Measurements from ENCODE around the gene LRIT3.
"Not testable (repeated sequence)": the region's sequence is repeated elsewhere in the genome, so short reads cannot be mapped to it uniquely, and the experiment has no call there.

The LRIT3 gene

GRCh38 chr4:109850601-109851000 lies 2.7 kb downstream of the LRIT3 start:
- DNase-seq = no peak

GRCh38 chr4:109859426-109860300 lies 11.8 kb downstream of the LRIT3 start:
- not testable (repeated sequence) for DNase-seq

GRCh38 chr4:109861271-109861670 lies 13.4 kb downstream of the LRIT3 start:
- DNase-seq = no peak

- DNase-seq = no peak
These were observed 14.1 kb downstream of the LRIT3 start for GRCh38 chr4:109861916-109862511.

- DNase-seq = no peak
These were observed 16.2 kb downstream of the LRIT3 start for GRCh38 chr4:109864134-109864533.

- DNase-seq = no peak
These were observed 22.2 kb downstream of the LRIT3 start for GRCh38 chr4:109870061-109870460.

- no peak for DNase-seq
These were observed 24.2 kb downstream of the LRIT3 start for GRCh38 chr4:109872065-109872464.

- no peak for DNase-seq
These were observed 25.2 kb downstream of the LRIT3 start for GRCh38 chr4:109872950-109873656.

GRCh38 chr4:109873791-109874514 lies 26.0 kb downstream of the LRIT3 start:
- no peak for DNase-seq

- no peak for DNase-seq
These were observed 27.2 kb downstream of the LRIT3 start for GRCh38 chr4:109875106-109875505.

- not testable (repeated sequence) for DNase-seq
These were observed 27.6 kb downstream of the LRIT3 start for GRCh38 chr4:109875553-109875952.

- no peak for DNase-seq
These were observed 28.8 kb downstream of the LRIT3 start for GRCh38 chr4:109876634-109877265.

- DNase-seq = no peak
These were observed 29.5 kb downstream of the LRIT3 start for GRCh38 chr4:109877400-109877799.

GRCh38 chr4:109878355-109878754 lies 30.4 kb downstream of the LRIT3 start:
- no peak for DNase-seq

GRCh38 chr4:109879081-109879480 lies 31.2 kb downstream of the LRIT3 start:
- DNase-seq = peak; percentile 1

- DNase-seq = no peak
These were observed 31.9 kb downstream of the LRIT3 start for GRCh38 chr4:109879636-109880314.

GRCh38 chr4:109886303-109886702 lies 38.4 kb downstream of the LRIT3 start:
- no peak for DNase-seq

- DNase-seq = no peak
These were observed 39.2 kb downstream of the LRIT3 start for GRCh38 chr4:109887071-109887470.

GRCh38 chr4:109890076-109890475 lies 42.2 kb downstream of the LRIT3 start:
- DNase-seq = no peak

- no peak for DNase-seq
These were observed 54.8 kb downstream of the LRIT3 start for GRCh38 chr4:109902559-109903251.

- no peak for DNase-seq
These were observed 60.8 kb downstream of the LRIT3 start for GRCh38 chr4:109908731-109909130.

Data from COR-L47 (cell line).